Measurements from ENCODE around the gene STOML1. TPM values are rescaled to one million over a fixed set of nuclear protein-coding genes. Genes with fewer than 3 reads are reported as not detected.

STOML1 gene
- total RNA-seq, 2 experiments from 2014 or later = 4.6 to 5.3 TPM

- no peaks in the 10 kb centered on the region for H3K9me3 ChIP-seq (ENCODE audit: control insufficient read depth in 1 of 2, insufficient read depth in 1 of 2, low read length in 2 of 2)
- no peak overlapping the region for H3K27ac Mint-ChIP-seq
- H3K4me3 Mint-ChIP-seq = no peak overlapping the region
- no peaks in the 10 kb centered on the region for H3K27me3 ChIP-seq (ENCODE audit: control insufficient read depth in 1 of 2, insufficient read depth in 2 of 2, low read length in 2 of 2)
- no peak overlapping the region for H3K27ac ChIP-seq (ENCODE audit: low read depth in 1 of 2, low read length in 2 of 2)
- ChIA-PET CTCF (no interaction called here), POLR2A (no interaction called here)
- intact Hi-C loops (cut with DNase I, micrococcal nuclease) = no loop called here
- H3K36me3 ChIP-seq (ENCODE audit: insufficient read depth, low read length) = peaks cover 62% of the 10 kb centered on the region
- no peaks in the 10 kb centered on the region for H3K27me3 Mint-ChIP-seq
- H3K4me1 ChIP-seq (ENCODE audit: insufficient read depth, low read length) = no peaks in the 10 kb centered on the region
- ATAC-seq (ENCODE audit: poor library complexity) (no peak), DNase-seq (no peak)
- H3K4me1 Mint-ChIP-seq (ENCODE audit: low read depth) = no peaks in the 10 kb centered on the region
- H3K9me3 Mint-ChIP-seq = no peaks in the 10 kb centered on the region
- H3K4me3 ChIP-seq (ENCODE audit: low read length) = no peak overlapping the region
- TF ChIP-seq, protein P1, sequence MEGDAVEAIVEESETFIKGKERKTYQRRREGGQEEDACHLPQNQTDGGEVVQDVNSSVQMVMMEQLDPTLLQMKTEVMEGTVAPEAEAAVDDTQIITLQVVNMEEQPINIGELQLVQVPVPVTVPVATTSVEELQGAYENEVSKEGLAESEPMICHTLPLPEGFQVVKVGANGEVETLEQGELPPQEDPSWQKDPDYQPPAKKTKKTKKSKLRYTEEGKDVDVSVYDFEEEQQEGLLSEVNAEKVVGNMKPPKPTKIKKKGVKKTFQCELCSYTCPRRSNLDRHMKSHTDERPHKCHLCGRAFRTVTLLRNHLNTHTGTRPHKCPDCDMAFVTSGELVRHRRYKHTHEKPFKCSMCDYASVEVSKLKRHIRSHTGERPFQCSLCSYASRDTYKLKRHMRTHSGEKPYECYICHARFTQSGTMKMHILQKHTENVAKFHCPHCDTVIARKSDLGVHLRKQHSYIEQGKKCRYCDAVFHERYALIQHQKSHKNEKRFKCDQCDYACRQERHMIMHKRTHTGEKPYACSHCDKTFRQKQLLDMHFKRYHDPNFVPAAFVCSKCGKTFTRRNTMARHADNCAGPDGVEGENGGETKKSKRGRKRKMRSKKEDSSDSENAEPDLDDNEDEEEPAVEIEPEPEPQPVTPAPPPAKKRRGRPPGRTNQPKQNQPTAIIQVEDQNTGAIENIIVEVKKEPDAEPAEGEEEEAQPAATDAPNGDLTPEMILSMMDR (IDR thresholded peaks at IDR 0.05) = no peak
- H3K36me3 Mint-ChIP-seq (ENCODE audit: low read depth) = peaks cover 79% of the 10 kb centered on the region
Observed at GRCh38 chr15:74022706-74023470, 30.8 kb upstream of the STOML1 start.

- POLR2A ChIA-PET = no interaction called here
- no peaks in the 10 kb centered on the region for H3K27me3 ChIP-seq (ENCODE audit: control insufficient read depth in 1 of 2, insufficient read depth in 2 of 2, low read length in 2 of 2)
- H3K27ac Mint-ChIP-seq = no peak overlapping the region
- no peak overlapping the region for H3K27ac ChIP-seq (ENCODE audit: low read depth in 1 of 2, low read length in 2 of 2)
- peaks cover 42% of the 10 kb centered on the region for H3K36me3 ChIP-seq (ENCODE audit: insufficient read depth, low read length)
- H3K4me1 ChIP-seq (ENCODE audit: insufficient read depth, low read length) = peaks cover 3% of the 10 kb centered on the region
- H3K4me3 Mint-ChIP-seq = no peak overlapping the region
- CTCF ChIA-PET = interaction anchor here (0.6 kb wide), 1 partner anchor 1890 kb away, joined by 3 read pairs; no protein-coding TSS in a partner anchor
- no peak for DNase-seq
- no peak overlapping the region for H3K4me3 ChIP-seq (ENCODE audit: low read length)
- no peak for ATAC-seq (ENCODE audit: poor library complexity)
- TF ChIP-seq, protein P1 (IDR thresholded peaks at IDR 0.05) = no peak
- peaks cover 71% of the 10 kb centered on the region for H3K36me3 Mint-ChIP-seq (ENCODE audit: low read depth)
- no peaks in the 10 kb centered on the region for H3K9me3 Mint-ChIP-seq
- H3K27me3 Mint-ChIP-seq = no peaks in the 10 kb centered on the region
- H3K4me1 Mint-ChIP-seq (ENCODE audit: low read depth) = peaks cover 11% of the 10 kb centered on the region
- intact Hi-C loops (cut with DNase I, micrococcal nuclease) = no loop called here
- no peaks in the 10 kb centered on the region for H3K9me3 ChIP-seq (ENCODE audit: control insufficient read depth in 1 of 2, insufficient read depth in 1 of 2, low read length in 2 of 2)
Observed at GRCh38 chr15:74019734-74020133, 27.6 kb upstream of the STOML1 start.

DNA sequence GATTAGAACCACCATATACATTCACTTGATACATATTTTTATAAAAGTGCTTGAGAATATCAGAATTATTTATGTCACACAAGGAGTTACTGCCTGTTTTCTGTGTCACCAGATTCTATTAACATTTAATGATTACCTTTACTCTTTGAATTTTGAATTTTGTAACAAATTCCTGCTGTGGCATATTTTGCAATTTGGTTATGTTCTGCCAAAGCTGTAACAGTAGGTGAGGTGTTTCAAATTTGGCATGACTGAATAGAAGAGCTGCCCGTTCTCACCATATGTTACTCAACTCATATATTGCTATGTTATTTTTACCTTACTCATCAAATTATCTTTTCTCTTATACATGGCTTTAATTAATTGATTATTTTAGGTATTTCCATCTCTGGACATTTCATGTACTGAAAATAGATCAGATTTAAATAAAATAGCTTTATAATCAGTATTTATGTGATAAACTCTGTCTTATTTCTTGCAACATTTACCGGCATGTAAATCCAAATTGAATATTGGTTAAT, 21.3 kb upstream of the STOML1 start:
- Histone ChIP-seq H3K27me3 (ENCODE audit: control insufficient read depth in 1 of 2, insufficient read depth in 2 of 2, low read length in 2 of 2) (no peaks in the 10 kb centered on the region), H3K27ac (ENCODE audit: low read depth in 1 of 2, low read length in 2 of 2) (no peak overlapping the region), H3K4me3 (ENCODE audit: low read length) (no peak overlapping the region), H3K36me3 (ENCODE audit: insufficient read depth, low read length) (peaks cover 22% of the 10 kb centered on the region), H3K4me1 (ENCODE audit: insufficient read depth, low read length) (peaks cover 34% of the 10 kb centered on the region), H3K9me3 (ENCODE audit: control insufficient read depth in 1 of 2, insufficient read depth in 1 of 2, low read length in 2 of 2) (no peaks in the 10 kb centered on the region)
- ChIA-PET POLR2A (no interaction called here), CTCF (interaction anchor here (1.2 kb wide), 1 partner anchor 9 kb away, joined by 3 read pairs; no protein-coding TSS in a partner anchor)
- DNase-seq (no peak), ATAC-seq (ENCODE audit: poor library complexity) (no peak)
- Mint-ChIP-seq H3K27ac (peak overlapping the region; percentile 34), H3K4me3 (no peak overlapping the region), H3K4me1 (ENCODE audit: low read depth) (peaks cover 54% of the 10 kb centered on the region), H3K36me3 (ENCODE audit: low read depth) (peaks cover 59% of the 10 kb centered on the region), H3K27me3 (no peaks in the 10 kb centered on the region), H3K9me3 (no peaks in the 10 kb centered on the region)
- TF ChIP-seq, protein P1 (IDR thresholded peaks at IDR 0.05) = no peak
- intact Hi-C loops (cut with DNase I, micrococcal nuclease) = no loop called here

Data from CD4-positive, alpha-beta T cell (primary cell).